Retinal pigment epithelial cell (primary cell): ENCODE measurements around the gene BNIP3.

Experiments used
- DNase-seq: peaks from one replicate; pipeline ENCODE4 v3.0.0-alpha.2; 2010; ENCODE audit warnings: low read depth
- H3K4me3 ChIP-seq: 2 replicates; pipeline ENCODE4 v1.5.1; 2011; ENCODE audit warnings: mild to moderate bottlenecking, low read length, control low read depth, moderate library complexity
- TF ChIP-seq, protein P1 (sequence below): conservative IDR thresholded peaks from 2 replicates; pipeline ENCODE4 v1.5.1; 2011; ENCODE audit warnings: low read depth, low read length, control low read depth, inconsistent platforms

Gene BNIP3

GRCh38 chr10:131977323-131978096 lies 4.2 kb downstream of the BNIP3 start:
- H3K4me3 ChIP-seq, result no peak overlapping the region
- TF ChIP-seq, protein P1, sequence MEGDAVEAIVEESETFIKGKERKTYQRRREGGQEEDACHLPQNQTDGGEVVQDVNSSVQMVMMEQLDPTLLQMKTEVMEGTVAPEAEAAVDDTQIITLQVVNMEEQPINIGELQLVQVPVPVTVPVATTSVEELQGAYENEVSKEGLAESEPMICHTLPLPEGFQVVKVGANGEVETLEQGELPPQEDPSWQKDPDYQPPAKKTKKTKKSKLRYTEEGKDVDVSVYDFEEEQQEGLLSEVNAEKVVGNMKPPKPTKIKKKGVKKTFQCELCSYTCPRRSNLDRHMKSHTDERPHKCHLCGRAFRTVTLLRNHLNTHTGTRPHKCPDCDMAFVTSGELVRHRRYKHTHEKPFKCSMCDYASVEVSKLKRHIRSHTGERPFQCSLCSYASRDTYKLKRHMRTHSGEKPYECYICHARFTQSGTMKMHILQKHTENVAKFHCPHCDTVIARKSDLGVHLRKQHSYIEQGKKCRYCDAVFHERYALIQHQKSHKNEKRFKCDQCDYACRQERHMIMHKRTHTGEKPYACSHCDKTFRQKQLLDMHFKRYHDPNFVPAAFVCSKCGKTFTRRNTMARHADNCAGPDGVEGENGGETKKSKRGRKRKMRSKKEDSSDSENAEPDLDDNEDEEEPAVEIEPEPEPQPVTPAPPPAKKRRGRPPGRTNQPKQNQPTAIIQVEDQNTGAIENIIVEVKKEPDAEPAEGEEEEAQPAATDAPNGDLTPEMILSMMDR, result no peak
- no peak for DNase-seq

GRCh38 chr10:131975796-131976195 lies 5.9 kb downstream of the BNIP3 start:
- TF ChIP-seq, protein P1, result no peak
- H3K4me3 ChIP-seq, result no peak overlapping the region
- no peak for DNase-seq

DNA sequence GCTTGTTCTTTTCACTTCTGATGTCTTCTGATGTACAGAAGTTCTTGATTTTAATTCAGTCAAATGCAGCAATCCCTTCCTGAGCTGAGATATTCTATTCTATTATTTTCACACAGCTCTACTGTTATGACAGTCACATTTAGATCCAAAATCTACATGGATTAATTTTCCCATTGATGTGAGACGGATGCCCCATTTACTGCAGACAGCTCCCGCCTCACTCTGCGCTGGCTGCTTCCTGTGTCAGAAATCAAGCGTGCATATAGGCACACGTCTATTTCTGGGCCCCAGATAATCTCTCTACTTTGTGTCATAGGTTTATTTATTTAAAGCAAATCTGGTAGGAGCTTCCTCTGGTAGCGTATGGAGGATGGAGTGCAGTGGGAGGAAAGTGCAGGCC lies 6.7 kb downstream of the BNIP3 start:
- TF ChIP-seq, protein P1, result no peak
- no peak for DNase-seq
- no peak overlapping the region for H3K4me3 ChIP-seq

- no peak overlapping the region for H3K4me3 ChIP-seq
- TF ChIP-seq, protein P1, result no peak
- no peak for DNase-seq
Observed at GRCh38 chr10:131974034-131974817, 7.5 kb downstream of the BNIP3 start.

DNA sequence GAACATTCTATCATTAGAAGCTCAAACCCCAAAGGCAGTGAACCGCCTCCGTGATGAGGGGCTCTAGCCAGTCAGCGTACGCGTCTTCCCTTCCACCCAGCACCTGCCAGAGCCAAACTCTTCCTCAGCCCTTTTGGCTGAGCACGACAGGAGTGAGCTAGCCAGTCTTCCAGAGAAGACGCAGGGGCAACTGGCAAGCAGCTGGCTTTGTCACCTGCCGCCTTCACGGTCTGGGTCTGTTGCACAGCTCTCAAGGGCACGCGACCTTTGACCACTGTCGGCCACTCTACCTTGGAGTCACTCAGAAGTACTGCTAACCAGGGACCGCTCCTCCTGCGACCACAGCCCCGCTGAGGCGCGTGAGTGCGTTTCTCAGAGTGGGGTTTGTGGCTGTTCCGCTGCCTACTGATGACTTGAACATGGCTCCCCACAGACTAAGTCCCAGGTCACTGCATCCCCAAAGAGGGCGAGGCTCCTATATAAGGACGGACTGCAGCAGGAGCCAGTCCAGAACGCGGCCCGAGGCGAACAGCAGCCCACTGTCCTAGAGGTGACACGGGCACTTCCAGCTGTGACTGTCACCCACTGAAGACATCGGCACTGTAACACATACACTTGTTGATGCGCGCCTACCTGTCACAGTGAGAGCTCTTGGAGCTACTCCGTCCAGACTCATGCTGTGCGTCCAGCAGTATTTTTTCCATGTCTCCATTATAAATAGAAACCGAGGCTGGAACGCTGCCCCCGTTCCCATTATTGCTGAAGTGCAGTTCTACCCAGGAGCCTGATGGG lies 8.4 kb downstream of the BNIP3 start:
- DNase-seq, result no peak
- TF ChIP-seq, protein P1, result no peak
- no peak overlapping the region for H3K4me3 ChIP-seq

DNA sequence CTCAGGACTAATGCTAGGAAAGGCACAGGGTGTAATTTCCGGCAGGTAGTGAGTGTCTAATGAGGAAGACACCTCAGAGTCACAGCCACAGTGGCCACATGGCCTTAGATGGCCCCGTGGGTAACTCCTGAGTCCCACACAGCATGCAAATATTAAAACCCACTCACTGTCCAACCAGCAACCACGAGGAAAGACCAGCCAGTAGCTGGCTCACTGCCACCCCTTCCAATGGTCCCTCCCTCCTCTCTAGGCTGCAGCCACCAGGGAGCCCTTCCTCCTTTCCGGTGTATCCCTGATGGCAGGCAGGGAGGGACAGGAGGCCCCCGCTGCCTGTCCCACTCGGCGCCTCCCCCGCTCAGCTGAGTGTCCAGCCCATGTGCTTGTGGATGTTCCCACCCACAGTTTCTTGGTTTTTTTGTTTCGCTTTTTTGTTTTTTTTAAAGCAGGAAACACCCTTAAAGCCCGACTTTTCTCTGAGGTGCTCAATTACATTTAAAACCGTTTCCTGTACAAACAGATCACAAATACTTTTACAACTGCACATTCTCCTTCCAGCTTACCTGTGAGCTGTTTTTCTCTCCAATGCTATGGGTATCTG lies 9.2 kb downstream of the BNIP3 start:
- H3K4me3 ChIP-seq, result no peak overlapping the region
- DNase-seq, result no peak
- TF ChIP-seq, protein P1, result no peak
